ENCODE measurements around the gene CIDEA. TPM values are rescaled to one million over a fixed set of nuclear protein-coding genes. Genes with fewer than 3 reads are reported as not detected.

Gene CIDEA
- total and polyA plus RNA-seq, 11 donors = 0.35 to 17.1 (median 1.5) TPM; not detected in 3

GRCh38 chr18:12254820-12255511 is 805 bp downstream of the CIDEA start:
- peaks cover 0 to 37% (median 11%) of the 10 kb centered on the region in 12 donors for H3K4me1 ChIP-seq
- DNase-seq (no peak), ATAC-seq (no peak)
- TF ChIP-seq POLR2A (IDR thresholded peaks at IDR 0.05) (no peak), CTCF (IDR thresholded peaks at IDR 0.05) (no peak)
- peak overlapping the region in 3 of 12 donors; percentile 46 to 48 (median 47) for H3K4me3 ChIP-seq
- intact Hi-C loops (cut with DNase I) = no loop called here
- H3K27me3 ChIP-seq = peaks cover 0 to 32% (median 15%) of the 10 kb centered on the region in 9 donors
- H3K36me3 ChIP-seq = no peaks in the 10 kb centered on the region
- WGBS, 4 donors = 67 to 80% (median 72%) methylated on average over 22 to 38 of the region's 38 CpGs
- H3K9me3 ChIP-seq = no peaks in the 10 kb centered on the region
- no peak overlapping the region for H3K27ac ChIP-seq

DNA sequence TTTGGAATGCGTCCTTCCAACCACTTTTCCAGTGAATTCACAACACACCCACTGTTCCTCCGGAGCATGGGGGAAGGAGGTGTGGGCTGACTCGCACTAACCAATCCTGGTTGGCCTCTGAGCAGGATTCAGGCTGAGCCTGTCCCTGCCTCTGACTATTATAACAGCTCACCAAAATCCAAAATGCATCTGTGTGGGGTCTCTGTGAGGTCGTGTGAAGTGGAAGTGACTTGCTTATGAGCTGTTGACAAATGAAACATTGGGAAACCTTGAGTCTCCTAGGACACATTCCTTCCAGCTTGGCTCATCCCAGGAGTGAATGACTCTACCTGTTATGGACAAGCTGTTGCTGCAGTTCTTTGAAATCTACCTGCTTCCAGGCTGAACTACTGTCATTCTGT is 1.5 kb downstream of the CIDEA start:
- no peaks in the 10 kb centered on the region for H3K9me3 ChIP-seq
- H3K36me3 ChIP-seq = no peaks in the 10 kb centered on the region
- WGBS, 4 donors = 46 to 84% (median 55%) methylated on average over 4 of the region's 4 CpGs
- ATAC-seq (peak in 1 of 4 donors; percentile 21), DNase-seq (no peak)
- H3K4me1 ChIP-seq = peaks cover 0 to 37% (median 11%) of the 10 kb centered on the region in 12 donors
- H3K27ac ChIP-seq = no peak overlapping the region
- H3K4me3 ChIP-seq = no peak overlapping the region
- H3K27me3 ChIP-seq = peaks cover 0 to 32% (median 15%) of the 10 kb centered on the region in 9 donors
- TF ChIP-seq CTCF (IDR thresholded peaks at IDR 0.05) = no peak
- no peak for TF ChIP-seq POLR2A (IDR thresholded peaks at IDR 0.05)
- intact Hi-C loops (cut with DNase I) = no loop called here

DNA sequence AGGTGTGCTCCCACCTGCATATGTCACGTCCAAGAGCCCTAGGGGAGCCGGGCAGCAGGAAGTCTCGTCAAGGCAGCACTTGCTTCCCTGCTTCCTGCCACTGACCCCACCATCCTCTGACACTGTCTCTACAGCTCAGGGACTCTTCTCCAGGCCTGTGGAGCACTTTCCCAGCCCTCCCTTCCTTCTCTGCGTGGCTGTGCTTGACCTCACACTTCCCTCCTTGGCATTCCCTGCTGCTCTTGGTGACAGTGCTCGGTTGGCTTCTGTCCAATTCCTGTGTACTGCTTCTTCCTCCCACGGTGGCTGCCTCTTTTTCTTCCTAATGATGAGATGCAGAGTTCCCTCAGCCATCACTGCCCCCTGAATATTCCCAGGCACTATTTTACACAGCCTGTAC is 2.8 kb downstream of the CIDEA start:
- Histone ChIP-seq H3K27ac (no peak overlapping the region), H3K4me3 (no peak overlapping the region), H3K9me3 (no peaks in the 10 kb centered on the region), H3K4me1 (peaks cover 0 to 37% (median 11%) of the 10 kb centered on the region in 12 donors), H3K36me3 (no peaks in the 10 kb centered on the region), H3K27me3 (peaks cover 0 to 33% (median 15%) of the 10 kb centered on the region in 9 donors)
- intact Hi-C loops (cut with DNase I) = no loop called here
- TF ChIP-seq CTCF (IDR thresholded peaks at IDR 0.05) = no peak
- TF ChIP-seq POLR2A (IDR thresholded peaks at IDR 0.05) = no peak
- peak in 2 of 4 donors; percentile 24 to 30 for ATAC-seq
- WGBS, 4 donors = 32 to 51% (median 37%) methylated on average over 6 of the region's 6 CpGs
- peak in 3 of 5 donors; percentile 41 to 72 (median 56) for DNase-seq

- no peak for DNase-seq
- intact Hi-C loops (cut with DNase I) = no loop called here
- WGBS, 4 donors = 88 to 95% (median 94%) methylated on average over 17 to 21 of the region's 21 CpGs
Observed at GRCh38 chr18:12257996-12258718, 4.0 kb downstream of the CIDEA start.

More at GRCh38 chr18:12257996-12258718, 4.0 kb downstream of the CIDEA start:
- Histone ChIP-seq H3K36me3 (no peaks in the 10 kb centered on the region), H3K27ac (no peak overlapping the region), H3K4me1 (peaks cover 0 to 34% (median 9%) of the 10 kb centered on the region in 12 donors), H3K27me3 (peaks cover 0 to 26% (median 15%) of the 10 kb centered on the region in 9 donors), H3K4me3 (no peak overlapping the region), H3K9me3 (no peaks in the 10 kb centered on the region)
- no peak for ATAC-seq
- TF ChIP-seq CTCF (IDR thresholded peaks at IDR 0.05) (no peak), POLR2A (IDR thresholded peaks at IDR 0.05) (no peak)

Measured in heart left ventricle (tissue), 16 donors.